Heart left ventricle (tissue), 16 donors: ENCODE measurements around the gene ITGAE. TPM values are rescaled to one million over a fixed set of nuclear protein-coding genes. Genes with fewer than 3 reads are reported as not detected.
"Not testable (repeated sequence)": the region's sequence is repeated elsewhere in the genome, so short reads cannot be mapped to it uniquely, and the experiment has no call there.

ENCODE experiments used
- ATAC-seq, 4 donors: fragments of 200-7000 bp; cut with Tn5 transposase; one replicate each; pipeline ENCODE4 v1.9.1; 2020 to 2022; ENCODE audit warnings: moderate library complexity in 4 of 4, mild to moderate bottlenecking in 3 of 4, moderate number of reproducible peaks in 1 of 4
- DNase-seq, 5 donors: peaks; one replicate each; pipeline ENCODE4 v3.0.0-alpha.2; 2020
- H3K27ac ChIP-seq, 12 donors: fragments of 200-600 bp; sonication (generic) in 4 of 12; one replicate each; pipeline versions ENCODE4 v1.5.0 to v1.8.0; 2016 to 2022; ENCODE audit warnings: mild to moderate bottlenecking in 2 of 12
- H3K27me3 ChIP-seq, 9 donors: fragments of 200-600 bp; sonication (generic) in 2 of 9; one replicate each; pipeline versions ENCODE4 v1.5.1 to v1.8.0; 2016 to 2022; ENCODE audit warnings: mild to moderate bottlenecking in 3 of 9
- H3K36me3 ChIP-seq, 9 donors: fragments of 200-600 bp; sonication (generic) in 2 of 9; one replicate each; pipeline versions ENCODE4 v1.5.0 to v1.8.0; 2018 to 2022; ENCODE audit warnings: mild to moderate bottlenecking in 2 of 9
- H3K4me1 ChIP-seq, 12 donors: fragments of 200-600 bp; sonication (generic) in 4 of 12; one replicate each; pipeline versions ENCODE4 v1.5.0 to v1.8.0; 2016 to 2022; ENCODE audit warnings: mild to moderate bottlenecking in 3 of 12
- H3K4me3 ChIP-seq, 12 donors: fragments of 200-600 bp; sonication (generic) in 4 of 12; one replicate each; pipeline versions ENCODE4 v1.5.0 to v1.8.0; 2017 to 2022; ENCODE audit warnings: mild to moderate bottlenecking in 9 of 12, moderate library complexity in 4 of 12
- H3K9me3 ChIP-seq, 12 donors: fragments of 200-600 bp; sonication (generic) in 4 of 12; one replicate each; pipeline versions ENCODE4 v1.5.0 to v1.8.0; 2016 to 2022; ENCODE audit warnings: mild to moderate bottlenecking in 1 of 12
- CTCF ChIP-seq, 12 donors: fragments of 200-600 bp; sonication (generic) in 4 of 12; IDR thresholded peaks; one replicate each; pipeline versions ENCODE4 v1.5.0 to v1.8.0; 2018 to 2022; ENCODE audit warnings: antibody characterized with exemption in 12 of 12, mild to moderate bottlenecking in 5 of 12
- POLR2A ChIP-seq, 2 donors: fragments of 450-650 bp; IDR thresholded peaks; one replicate each; pipeline ENCODE4 v1.6.1; 2017; ENCODE audit warnings: antibody characterized with exemption in 2 of 2, mild to moderate bottlenecking in 2 of 2, moderate library complexity in 2 of 2
- WGBS, 4 donors: extraction: QIAGEN DNeasy Blood & Tissue Kit in 2 of 4; methylation state at CpG; one replicate each; pipeline versions ENCODE4 v1.1.5 to v1.1.7; 2013 to 2018; 5-methylcytosine and 5-hydroxymethylcytosine counted together
- intact Hi-C, 10 donors: fragments of 100-400 bp; cut with DNase I; formaldehyde crosslinking; loops; one replicate each; pipeline versions ENCODE4 v1.11.1 to v1.14.2; 2022
- polyA plus RNA-seq, 2 donors: library from polyadenylated mRNA; stranded (reverse); fragments of 200-250 nt; gene quantifications; one replicate each; pipeline ENCODE4 v1.2.3, GENCODE V29; 2013
- total RNA-seq, 9 donors: library from RNA; depleted of rRNA in 2 of 9; stranded (reverse); fragments of >200 nt in 2 of 9; fragmentation: NEBNext Ultra II Directional in 3 of 9; extraction: Animal tissue kit (Norgen Biotek cat#: 25700) in 3 of 9; gene quantifications; one replicate each; pipeline versions ENCODE4 v1.1.0 to v1.2.4, GENCODE V29; 2016 to 2023
- donor health status: ischemic (EF 13 %, LVEDD 7.1; RV severe dilation, severe dysfunction).
- donor health status: healthy with polysubstance abuse.
- donor health status: DM: no; HTN: yes; CAD: no.
- donor health status: DM: no; HTN: no; CAD: no.
- donor health status: ischemic (EF 25% LVEDD 6.9; RV normal size, moderate dysfunction).
- donor health status: ischemic (EF 25% LVEDD 5.7; RV mildly dilated, moderate dysfunction).
- donor health status: healthy.
- donor health status: DM: yes; HTN: yes; CAD: no.
- donor health status: ischemic (EF 35%, LVEDD 5.7; RV mildly dilated, moderate dysfunction).
- donor health status: nonischemic (EF 11% LVEDD 7.7; RV severe dilation, severe dysfunction).
- donor health status: DM: yes; HTN: yes; CAD: no.
- donor health status: PGD.
- donor health status: ischemic (EF 29% LVEDD 5.4; RV normal size, mild dysfunction).
- donor health status: nonischemic (EF 23%, LVEDD 6.1; RV moderate dilation, normal function).

The ITGAE gene
- total and polyA plus RNA-seq, 11 donors, result 7.1 to 32.9 (median 15.3) TPM

GRCh38 chr17:3704931-3705717 is 95.9 kb downstream of the ITGAE start:
- no peaks in the 10 kb centered on the region for H3K36me3 ChIP-seq
- 84 to 88% (median 85%) methylated on average over 20 of the region's 20 CpGs for WGBS, 4 donors
- no peaks in the 10 kb centered on the region for H3K9me3 ChIP-seq
- ATAC-seq, result no peak
- TF ChIP-seq CTCF (IDR thresholded peaks at IDR 0.05), result no peak
- no peak for TF ChIP-seq POLR2A (IDR thresholded peaks at IDR 0.05)
- no peak for DNase-seq
- no peak overlapping the region for H3K4me3 ChIP-seq
- no peaks in the 10 kb centered on the region for H3K27me3 ChIP-seq
- intact Hi-C loops, result no loop called here
- no peak overlapping the region for H3K27ac ChIP-seq
- H3K4me1 ChIP-seq, result peaks cover 0 to 10% (median 0%) of the 10 kb centered on the region in 12 donors

GRCh38 chr17:3702041-3702539 is 98.9 kb downstream of the ITGAE start:
- intact Hi-C loops, result loop anchor here in 1 of 10 donors (2.0 kb wide), 1 partner anchor 31 kb away; no protein-coding TSS in a partner anchor
- H3K4me3 ChIP-seq, result not testable (repeated sequence)

GRCh38 chr17:3699951-3700350 is 101.0 kb downstream of the ITGAE start:
- DNase-seq (no peak), ATAC-seq (no peak)
- intact Hi-C loops, result no loop called here
- no peak overlapping the region for H3K27ac ChIP-seq
- peaks cover 0 to 24% (median 7%) of the 10 kb centered on the region in 9 donors for H3K27me3 ChIP-seq
- H3K4me3 ChIP-seq, result no peak overlapping the region
- H3K9me3 ChIP-seq, result peaks cover 0 to 9% (median 0%) of the 10 kb centered on the region in 12 donors
- 87 to 92% (median 88%) methylated on average over 4 of the region's 4 CpGs for WGBS, 4 donors
- no peaks in the 10 kb centered on the region for H3K36me3 ChIP-seq
- peaks cover 0 to 17% (median 5%) of the 10 kb centered on the region in 12 donors for H3K4me1 ChIP-seq
- TF ChIP-seq POLR2A (IDR thresholded peaks at IDR 0.05) (no peak), CTCF (IDR thresholded peaks at IDR 0.05) (no peak)

More at GRCh38 chr17:3702041-3702539, 98.9 kb downstream of the ITGAE start:
- H3K9me3 ChIP-seq, H3K27me3 ChIP-seq, H3K36me3 ChIP-seq, ATAC-seq, H3K4me1 ChIP-seq, DNase-seq, H3K27ac ChIP-seq: not testable (repeated sequence)
- WGBS, 4 donors, result 78 to 93% (median 85%) methylated on average over 7 of the region's 7 CpGs

GRCh38 chr17:3698139-3698538 is 102.8 kb downstream of the ITGAE start:
- Histone ChIP-seq H3K36me3 (no peaks in the 10 kb centered on the region), H3K27ac (no peak overlapping the region), H3K27me3 (peaks cover 0 to 29% (median 10%) of the 10 kb centered on the region in 9 donors), H3K4me3 (no peak overlapping the region), H3K9me3 (peaks cover 0 to 9% (median 0%) of the 10 kb centered on the region in 12 donors), H3K4me1 (peaks cover 0 to 23% (median 8%) of the 10 kb centered on the region in 12 donors)
- 83 to 98% (median 94%) methylated on average over 4 of the region's 4 CpGs for WGBS, 4 donors
- no peak for DNase-seq
- TF ChIP-seq POLR2A (IDR thresholded peaks at IDR 0.05), result no peak
- no peak for TF ChIP-seq CTCF (IDR thresholded peaks at IDR 0.05)
- intact Hi-C loops, result no loop called here
- ATAC-seq, result no peak
